Cardiac muscle cell (in vitro differentiated cells and primary cell): ENCODE data around the gene BMS1. TPM values are rescaled to one million over a fixed set of nuclear protein-coding genes. Genes with fewer than 3 reads are reported as not detected.

Source experiments
- DNase-seq, 2 donors: peaks; one replicate each; pipeline versions ENCODE4 v3.0.0 to v3.0.0-alpha.2; 2010 to 2017; ENCODE audit warnings: low read depth in 1 of 2, low spot score in 1 of 2
- H3K27ac ChIP-seq: fragments of 200-600 bp; sonication (generic); 2 replicates; pipeline ENCODE4 v1.5.1; 2016
- H3K27me3 ChIP-seq: fragments of 200-600 bp; sonication (generic); 2 replicates; pipeline ENCODE4 v1.6.0; 2016; ENCODE audit warnings: control low read depth
- H3K36me3 ChIP-seq: fragments of 200-600 bp; sonication (generic); 2 replicates; pipeline ENCODE4 v1.5.1; 2016; ENCODE audit warnings: control low read depth
- H3K4me1 ChIP-seq: fragments of 200-600 bp; sonication (generic); 2 replicates; pipeline ENCODE4 v1.8.1; 2017; ENCODE audit warnings: low read depth, mild to moderate bottlenecking, mixed run types
- H3K4me3 ChIP-seq: fragments of 200-600 bp; sonication (generic); 2 replicates; pipeline ENCODE4 v1.5.1; 2016; ENCODE audit warnings: mild to moderate bottlenecking
- H3K9me3 ChIP-seq: fragments of 200-600 bp; sonication (generic); 2 replicates; pipeline ENCODE4 v1.5.1; 2017; ENCODE audit warnings: low read depth, mild to moderate bottlenecking, control low read depth
- CTCF ChIP-seq: IDR thresholded peaks from 2 replicates; pipeline ENCODE4 v1.5.1; 2012; ENCODE audit warnings: low read depth, mild to moderate bottlenecking, low read length
- polyA plus RNA-seq: library from polyadenylated mRNA; unstranded; fragments of >200 nt; fragmentation: Nextera tagmentation; extraction: Ambion mirVana; gene quantifications from 2 replicates; pipeline ENCODE4 v1.2.1, GENCODE V29; 2016
- total RNA-seq: library from RNA; depleted of rRNA; stranded (reverse); fragments of >200 nt; gene quantifications from 2 replicates; pipeline ENCODE4 v1.2.3, GENCODE V29; 2016

BMS1 gene
- total and polyA plus RNA-seq, 2 experiments from 2014 or later, result 13.7 to 14.8 TPM

- no peaks in the 10 kb centered on the region for H3K36me3 ChIP-seq
Observed at GRCh38 chr10:42865716-42866114, 83.1 kb downstream of the BMS1 start.

GRCh38 chr10:42866115-42866995 is 83.8 kb downstream of the BMS1 start:
- Histone ChIP-seq H3K36me3 (no peaks in the 10 kb centered on the region), H3K27me3 (peaks cover 24% of the 10 kb centered on the region), H3K9me3 (no peaks in the 10 kb centered on the region), H3K27ac (no peak overlapping the region), H3K4me1 (no peaks in the 10 kb centered on the region), H3K4me3 (no peak overlapping the region)
- peak; percentile 70 for TF ChIP-seq CTCF
- DNase-seq, result peak; percentile 82 to 89

More at GRCh38 chr10:42865716-42866114, 83.1 kb downstream of the BMS1 start:
- H3K9me3 ChIP-seq, result no peaks in the 10 kb centered on the region
- H3K27me3 ChIP-seq, result peaks cover 26% of the 10 kb centered on the region
- no peak for DNase-seq
- no peak overlapping the region for H3K27ac ChIP-seq
- no peak for TF ChIP-seq CTCF
- no peak overlapping the region for H3K4me3 ChIP-seq
- no peaks in the 10 kb centered on the region for H3K4me1 ChIP-seq

- DNase-seq, result no peak
- no peaks in the 10 kb centered on the region for H3K4me1 ChIP-seq
- no peak overlapping the region for H3K27ac ChIP-seq
- no peak overlapping the region for H3K4me3 ChIP-seq
- H3K36me3 ChIP-seq, result no peaks in the 10 kb centered on the region
- no peaks in the 10 kb centered on the region for H3K9me3 ChIP-seq
- no peak for TF ChIP-seq CTCF
- H3K27me3 ChIP-seq, result peaks cover 23% of the 10 kb centered on the region
Observed at GRCh38 chr10:42867571-42867970, 85.0 kb downstream of the BMS1 start.

- Histone ChIP-seq H3K4me3 (no peak overlapping the region), H3K27ac (no peak overlapping the region), H3K9me3 (no peaks in the 10 kb centered on the region), H3K4me1 (no peaks in the 10 kb centered on the region), H3K27me3 (peaks cover 23% of the 10 kb centered on the region), H3K36me3 (no peaks in the 10 kb centered on the region)
- TF ChIP-seq CTCF, result no peak
- no peak for DNase-seq
Observed at GRCh38 chr10:42868530-42868929, 85.9 kb downstream of the BMS1 start.

GRCh38 chr10:42869977-42870350 is 87.4 kb downstream of the BMS1 start:
- TF ChIP-seq CTCF, result no peak
- Histone ChIP-seq H3K9me3 (no peaks in the 10 kb centered on the region), H3K27me3 (peaks cover 17% of the 10 kb centered on the region), H3K27ac (no peak overlapping the region), H3K4me3 (no peak overlapping the region), H3K36me3 (no peaks in the 10 kb centered on the region), H3K4me1 (no peaks in the 10 kb centered on the region)
- DNase-seq, result no peak
